GM12875 (cell line): ENCODE results near the gene PHRF1.

Experiments
- H3K4me3 ChIP-seq: one replicate; pipeline ENCODE4 v1.5.1; 2011; ENCODE audit warnings: low read depth, low read length, control low read depth
- TF ChIP-seq, protein P1 (sequence below): IDR thresholded peaks from 2 replicates; pipeline ENCODE4 v1.5.1; 2011; ENCODE audit warnings: low read depth, mild to moderate bottlenecking, control low read depth, inconsistent platforms, low read length, moderate library complexity, borderline replicate concordance; ENCODE audit not compliant: insufficient read depth

The PHRF1 gene

DNA sequence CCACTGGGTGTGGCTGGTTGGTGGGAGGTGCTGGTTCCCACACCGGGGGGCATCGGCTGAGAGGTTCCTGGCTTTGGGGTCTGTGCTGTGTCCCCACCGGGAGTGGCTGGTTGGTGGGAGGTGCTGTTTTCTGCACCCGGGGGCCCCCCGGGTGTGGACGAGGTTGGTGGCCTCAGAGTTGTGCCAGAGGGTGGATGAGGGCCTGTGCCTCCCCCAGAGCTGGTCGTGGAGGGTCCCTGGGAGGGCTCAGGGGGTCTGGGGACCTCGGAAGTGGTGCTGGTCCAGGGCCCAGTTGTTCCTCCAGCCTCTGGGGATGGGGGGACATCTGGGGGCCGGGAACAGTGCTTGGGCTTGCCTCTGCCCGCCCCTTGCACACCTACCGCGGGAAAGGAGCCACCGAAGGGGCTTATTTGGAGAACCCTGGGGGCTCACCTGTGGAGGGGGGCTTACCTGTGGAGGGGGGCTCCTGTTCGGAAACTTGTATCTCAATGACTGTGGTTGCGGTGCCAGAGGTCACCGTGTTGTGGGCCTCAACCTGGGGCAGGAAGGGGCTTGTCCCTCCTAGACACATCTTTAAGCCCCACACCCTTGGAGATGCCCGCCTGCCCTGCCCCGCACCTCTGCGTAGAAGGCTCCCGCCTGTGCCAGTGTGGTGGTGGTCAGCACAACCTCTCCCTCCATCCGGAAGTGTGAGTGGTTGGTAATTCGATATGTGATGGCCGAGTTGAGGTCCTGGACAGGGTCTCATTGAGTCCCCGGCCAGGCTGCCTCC is 42.8 kb downstream of the PHRF1 start:
- H3K4me3 ChIP-seq = no peak overlapping the region
- TF ChIP-seq, protein P1, sequence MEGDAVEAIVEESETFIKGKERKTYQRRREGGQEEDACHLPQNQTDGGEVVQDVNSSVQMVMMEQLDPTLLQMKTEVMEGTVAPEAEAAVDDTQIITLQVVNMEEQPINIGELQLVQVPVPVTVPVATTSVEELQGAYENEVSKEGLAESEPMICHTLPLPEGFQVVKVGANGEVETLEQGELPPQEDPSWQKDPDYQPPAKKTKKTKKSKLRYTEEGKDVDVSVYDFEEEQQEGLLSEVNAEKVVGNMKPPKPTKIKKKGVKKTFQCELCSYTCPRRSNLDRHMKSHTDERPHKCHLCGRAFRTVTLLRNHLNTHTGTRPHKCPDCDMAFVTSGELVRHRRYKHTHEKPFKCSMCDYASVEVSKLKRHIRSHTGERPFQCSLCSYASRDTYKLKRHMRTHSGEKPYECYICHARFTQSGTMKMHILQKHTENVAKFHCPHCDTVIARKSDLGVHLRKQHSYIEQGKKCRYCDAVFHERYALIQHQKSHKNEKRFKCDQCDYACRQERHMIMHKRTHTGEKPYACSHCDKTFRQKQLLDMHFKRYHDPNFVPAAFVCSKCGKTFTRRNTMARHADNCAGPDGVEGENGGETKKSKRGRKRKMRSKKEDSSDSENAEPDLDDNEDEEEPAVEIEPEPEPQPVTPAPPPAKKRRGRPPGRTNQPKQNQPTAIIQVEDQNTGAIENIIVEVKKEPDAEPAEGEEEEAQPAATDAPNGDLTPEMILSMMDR = no peak

DNA sequence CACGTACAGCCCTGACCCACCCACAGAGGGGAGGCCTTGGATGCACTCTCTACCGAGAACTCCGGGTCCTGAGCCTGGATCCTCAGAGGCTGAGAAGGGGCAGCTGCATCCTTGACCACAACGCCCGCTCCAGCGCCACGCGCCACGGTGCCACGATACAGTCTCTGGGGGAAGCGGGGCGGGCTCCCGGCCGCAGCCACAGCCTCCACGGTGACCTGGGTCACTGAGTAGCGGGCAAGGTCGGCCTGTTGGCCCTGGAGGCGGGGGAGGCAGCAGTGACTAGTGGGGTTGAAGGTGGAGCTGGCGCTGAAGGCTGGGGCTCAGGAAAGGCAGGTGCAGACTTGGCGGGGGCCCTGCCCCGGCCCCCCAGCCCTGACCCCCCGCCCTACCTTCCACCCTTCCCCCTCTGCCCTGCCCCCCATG is 43.4 kb downstream of the PHRF1 start:
- TF ChIP-seq, protein P1 = no peak
- no peak overlapping the region for H3K4me3 ChIP-seq

DNA sequence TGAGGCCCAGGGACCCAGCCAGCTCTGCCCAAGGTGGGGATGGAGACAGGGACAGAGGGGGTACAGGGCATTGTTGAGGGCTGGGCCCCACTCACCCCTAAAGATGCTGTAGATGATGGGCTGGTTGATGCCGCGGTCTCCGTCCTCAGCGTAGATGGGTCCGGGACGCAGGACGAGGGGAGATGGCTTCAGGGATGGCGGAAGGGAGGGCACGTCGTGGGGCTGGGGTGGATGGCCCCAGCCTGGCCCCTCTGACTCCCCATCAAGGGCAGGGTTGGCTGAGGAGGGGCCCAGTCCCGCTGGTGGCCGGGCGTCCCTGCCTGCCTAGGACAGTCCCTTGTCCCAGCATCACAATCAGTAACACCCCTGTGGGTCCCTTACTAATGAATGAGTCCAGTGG is 43.9 kb downstream of the PHRF1 start:
- TF ChIP-seq, protein P1 = no peak
- no peak overlapping the region for H3K4me3 ChIP-seq

DNA sequence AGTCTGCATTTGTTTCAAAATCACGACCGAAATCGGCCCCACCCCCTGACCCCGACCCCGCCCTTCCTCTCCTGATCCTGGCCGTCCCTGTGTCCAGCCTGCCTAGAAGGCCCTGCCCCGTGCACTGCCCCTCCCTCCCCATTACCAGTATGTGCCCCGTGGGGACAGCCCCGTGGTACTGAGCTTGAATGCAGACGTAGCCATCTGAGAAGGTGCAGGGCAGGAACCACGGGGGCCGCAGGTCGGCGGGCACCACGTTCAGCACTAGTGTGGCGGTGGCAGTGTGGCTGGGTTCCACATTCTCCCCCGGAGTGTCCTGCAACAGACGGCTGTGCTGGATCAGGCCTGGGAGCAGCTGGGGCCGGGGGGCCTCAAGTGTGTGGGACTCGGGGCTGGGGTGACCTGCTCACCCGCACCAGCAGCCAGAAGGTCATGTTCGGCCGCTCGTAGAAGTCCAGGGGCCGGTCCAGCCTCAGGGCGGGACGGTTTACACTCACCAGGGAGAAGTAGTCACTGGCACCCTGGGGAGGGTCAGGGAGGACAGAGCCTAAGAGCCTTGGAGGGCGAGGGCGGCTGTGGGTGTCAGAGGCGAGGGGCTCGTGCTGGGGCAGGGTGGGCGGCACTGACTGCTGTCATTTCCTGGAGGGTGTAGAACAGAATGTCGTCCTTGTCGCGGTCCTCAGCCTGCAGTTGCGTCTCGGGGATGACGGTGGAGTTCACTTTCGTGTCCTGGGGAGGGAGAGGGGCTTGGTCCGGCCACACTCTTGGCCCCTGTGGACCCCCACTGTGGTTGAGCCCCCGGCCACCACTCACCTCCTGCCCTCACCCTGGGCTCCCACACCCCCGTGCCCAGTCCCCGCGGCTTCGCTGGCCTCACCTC is 44.9 kb downstream of the PHRF1 start:
- TF ChIP-seq, protein P1 = no peak
- no peak overlapping the region for H3K4me3 ChIP-seq

DNA sequence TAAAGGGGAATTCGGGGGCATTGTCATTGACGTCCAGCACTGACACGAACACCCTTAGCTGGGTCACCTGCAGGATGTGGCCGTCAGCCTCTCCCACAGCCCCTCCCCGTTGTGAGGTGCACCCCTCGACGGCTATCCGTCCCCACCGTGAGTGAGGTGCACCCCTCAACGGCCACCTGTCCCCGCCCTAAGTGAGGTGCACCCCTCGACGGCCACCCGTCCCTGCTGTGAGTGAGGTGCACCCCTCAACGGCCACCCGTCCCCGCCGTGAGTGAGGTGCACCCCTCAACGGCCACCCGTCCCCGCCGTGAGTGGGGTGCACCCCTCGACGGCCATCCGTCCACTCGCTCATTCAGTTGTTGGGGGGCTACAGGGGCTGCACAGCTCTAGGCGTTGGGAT is 45.6 kb downstream of the PHRF1 start:
- TF ChIP-seq, protein P1 = no peak
- no peak overlapping the region for H3K4me3 ChIP-seq

DNA sequence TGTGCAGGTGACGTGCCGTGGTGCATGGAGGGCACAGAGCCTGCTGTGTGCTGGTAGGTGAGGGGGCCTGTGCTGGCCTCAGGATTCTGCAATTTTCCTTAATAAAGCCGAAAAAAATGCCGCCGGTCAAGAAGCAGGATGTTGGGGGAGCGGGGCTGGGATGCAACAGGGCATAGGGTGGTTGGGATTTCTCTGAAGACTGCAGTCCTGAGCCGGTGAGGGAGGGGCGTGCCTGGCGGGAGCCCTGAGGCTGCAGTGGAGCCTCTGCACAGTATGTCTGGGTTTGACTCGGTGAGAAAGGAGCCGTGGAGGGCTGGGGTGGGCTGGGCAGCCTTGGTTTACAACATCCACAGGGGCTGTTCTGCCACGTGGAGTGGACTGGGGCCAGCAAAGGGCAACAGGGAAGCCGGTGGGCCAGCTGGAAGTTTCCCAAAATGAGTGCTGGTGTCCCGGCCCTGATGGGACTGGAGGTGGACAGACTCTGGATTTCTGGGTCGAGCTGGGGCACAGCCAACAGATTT is 47.1 kb downstream of the PHRF1 start:
- TF ChIP-seq, protein P1 = no peak
- no peak overlapping the region for H3K4me3 ChIP-seq
